Neuronal stem cell (in vitro differentiated cells): ENCODE measurements around the gene CRLF2.
"Not testable (repeated sequence)": the region's sequence is repeated elsewhere in the genome, so short reads cannot be mapped to it uniquely, and the experiment has no call there.

Source experiments
- DNase-seq: peaks from one replicate; pipeline ENCODE4 v3.0.0-alpha.2; 2013; ENCODE audit warnings: low spot score
- H2AFZ ChIP-seq: one replicate; pipeline ENCODE4 v1.6.1; 2013; ENCODE audit warnings: mild to moderate bottlenecking, low read length, inconsistent platforms
- H2AK5ac ChIP-seq: 2 replicates; pipeline ENCODE4 v1.6.1; 2013; ENCODE audit warnings: low read depth, mild to moderate bottlenecking, inconsistent platforms, low read length, moderate library complexity, mixed read lengths
- H2BK120ac ChIP-seq: 2 replicates; pipeline ENCODE4 v1.6.1; 2013; ENCODE audit warnings: low read depth, mild to moderate bottlenecking, inconsistent platforms, low read length, moderate library complexity, mixed read lengths
- H2BK12ac ChIP-seq: one replicate; pipeline ENCODE4 v1.6.1; 2013; ENCODE audit warnings: low read length, inconsistent platforms
- H2BK15ac ChIP-seq: 2 replicates; pipeline ENCODE4 v1.6.1; 2013; ENCODE audit warnings: mild to moderate bottlenecking, low read length, inconsistent platforms, mixed read lengths
- H2BK5ac ChIP-seq: one replicate; pipeline ENCODE4 v1.6.1; 2013; ENCODE audit warnings: inconsistent platforms, mild to moderate bottlenecking, low read length, moderate library complexity
- H3K14ac ChIP-seq: one replicate; pipeline ENCODE4 v1.6.1; 2013; ENCODE audit warnings: low read length, inconsistent platforms
- H3K18ac ChIP-seq: 2 replicates; pipeline ENCODE4 v1.6.1; 2013; ENCODE audit warnings: low read length, inconsistent platforms
- H3K23ac ChIP-seq: 2 replicates; pipeline ENCODE4 v1.6.1; 2013; ENCODE audit warnings: low read depth, mild to moderate bottlenecking, mixed read lengths, low read length, inconsistent platforms; ENCODE audit not compliant: poor library complexity
- H3K27ac ChIP-seq: replicated peaks from 3 replicates; pipeline ENCODE4 v1.5.1; 2013; ENCODE audit warnings: low read length, inconsistent platforms
- H3K27me3 ChIP-seq, 3 experiments: 2 replicates each; pipeline ENCODE4 v1.6.1; 2013; ENCODE audit warnings: low read length in 3 of 3, mild to moderate bottlenecking in 2 of 3, inconsistent platforms in 1 of 3, low read depth in 1 of 3, mixed read lengths in 1 of 3, moderate library complexity in 1 of 3; ENCODE audit not compliant: control insufficient read depth in 3 of 3, insufficient read depth in 3 of 3
- H3K36me3 ChIP-seq, 2 donors: replicated peaks in 1 of 2; 2 replicates each; pipeline ENCODE4 v1.6.1; 2013; ENCODE audit warnings: low read length in 2 of 2; ENCODE audit not compliant: control insufficient read depth in 2 of 2, insufficient read depth in 2 of 2
- H3K4ac ChIP-seq: 2 replicates; pipeline ENCODE4 v1.6.1; 2013; ENCODE audit warnings: inconsistent platforms, mild to moderate bottlenecking, low read length, moderate library complexity
- H3K4me1 ChIP-seq, 2 donors: 1 replicate in 1 of 2; 2 replicates in 1 of 2; pipeline ENCODE4 v1.6.1; 2013; ENCODE audit warnings: low read length in 2 of 2, low read depth in 1 of 2; ENCODE audit not compliant: control insufficient read depth in 2 of 2, insufficient read depth in 1 of 2
- H3K4me2 ChIP-seq: one replicate; pipeline ENCODE4 v1.6.1; 2013; ENCODE audit warnings: mild to moderate bottlenecking, low read length, inconsistent platforms; ENCODE audit not compliant: insufficient read depth, poor library complexity, severe bottlenecking
- H3K4me3 ChIP-seq, 2 donors: 2 replicates each; pipeline ENCODE4 v1.5.1; 2013; ENCODE audit warnings: low read length in 2 of 2, mild to moderate bottlenecking in 2 of 2, inconsistent platforms in 1 of 2, moderate library complexity in 1 of 2
- H3K79me1 ChIP-seq: one replicate; pipeline ENCODE4 v1.6.1; 2013; ENCODE audit warnings: low read depth, mild to moderate bottlenecking, inconsistent platforms, low read length, moderate library complexity
- H3K9ac ChIP-seq: one replicate; pipeline ENCODE4 v1.6.1; 2013; ENCODE audit warnings: mild to moderate bottlenecking, low read depth, low read length, inconsistent platforms; ENCODE audit not compliant: poor library complexity
- H3K9me3 ChIP-seq, 2 donors: replicated peaks in 1 of 2; 2 replicates each; pipeline versions ENCODE3 to v1.6.1; 2013; ENCODE audit warnings: low read length in 2 of 2, mild to moderate bottlenecking in 2 of 2, inconsistent platforms in 1 of 2, low read depth in 1 of 2, mixed read lengths in 1 of 2, moderate library complexity in 1 of 2; ENCODE audit not compliant: control insufficient read depth in 2 of 2, insufficient read depth in 1 of 2
- H4K8ac ChIP-seq: one replicate; pipeline ENCODE4 v1.6.1; 2013; ENCODE audit warnings: low read depth, mild to moderate bottlenecking, inconsistent platforms, low read length, moderate library complexity
- H4K91ac ChIP-seq: one replicate; pipeline ENCODE4 v1.6.1; 2013; ENCODE audit warnings: low read length, low read depth, mild to moderate bottlenecking, inconsistent platforms; ENCODE audit not compliant: poor library complexity
- WGBS, 2 donors: extraction: QIAGEN DNeasy Blood & Tissue Kit; methylation state at CpG; one replicate each; pipeline ENCODE4 v1.1.7; 2013; ENCODE audit warnings: missing lambda C conversion rate in 2 of 2, mixed read lengths in 1 of 2; ENCODE audit not compliant: insufficient read length in 2 of 2, insufficient replicate concordance in 1 of 2; ENCODE audit errors: extremely low coverage in 2 of 2; 5-methylcytosine and 5-hydroxymethylcytosine counted together

Gene CRLF2

DNA sequence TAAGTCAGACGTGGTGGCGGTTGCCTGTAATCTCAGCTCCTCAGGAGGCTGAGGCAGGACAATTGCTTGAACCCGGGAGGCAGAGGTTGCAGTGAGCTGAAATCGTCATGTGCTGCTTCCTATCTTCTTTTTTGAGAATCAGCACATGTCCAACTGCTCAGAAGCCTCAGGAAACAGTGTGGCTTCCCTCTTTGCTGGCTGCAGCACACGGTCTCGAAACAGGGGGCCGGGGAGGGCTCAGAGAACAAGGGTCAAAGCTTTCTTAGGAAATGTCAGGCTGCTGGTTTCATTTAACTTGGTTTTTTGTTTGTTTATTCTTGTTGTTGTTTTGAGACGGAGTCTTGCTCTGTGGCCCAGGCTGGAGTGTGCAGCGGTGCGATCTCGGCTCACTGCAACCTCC lies 31.3 kb downstream of the CRLF2 start:
- no peak overlapping the region for H2AK5ac ChIP-seq
- no peaks in the 10 kb centered on the region for H3K27me3 ChIP-seq
- no peak overlapping the region for H3K23ac ChIP-seq
- H3K4ac ChIP-seq = no peak overlapping the region
- peaks cover 0 to 4% of the 10 kb centered on the region in 2 donors for H3K4me1 ChIP-seq
- H2BK15ac ChIP-seq = no peak overlapping the region
- no peak overlapping the region for H3K4me2 ChIP-seq
- no peaks in the 10 kb centered on the region for H3K79me1 ChIP-seq
- H2BK12ac ChIP-seq = no peak overlapping the region
- no peak overlapping the region for H3K9ac ChIP-seq
- no peak overlapping the region for H4K91ac ChIP-seq
- no peak overlapping the region for H3K14ac ChIP-seq
- no peak overlapping the region for H2BK5ac ChIP-seq
- H3K9me3 ChIP-seq = no peaks in the 10 kb centered on the region
- H2AFZ ChIP-seq = no peak overlapping the region
- no peak overlapping the region for H3K4me3 ChIP-seq
- H3K18ac ChIP-seq = no peak overlapping the region
- H2BK120ac ChIP-seq = no peak overlapping the region
- H4K8ac ChIP-seq = no peak overlapping the region
- whole genome bisulfite sequencing, 2 donors = no CpG with 5 or more reads among the region's 11 CpGs
- no peak for DNase-seq
- no peak overlapping the region for H3K27ac ChIP-seq
- no peaks in the 10 kb centered on the region for H3K36me3 ChIP-seq

DNA sequence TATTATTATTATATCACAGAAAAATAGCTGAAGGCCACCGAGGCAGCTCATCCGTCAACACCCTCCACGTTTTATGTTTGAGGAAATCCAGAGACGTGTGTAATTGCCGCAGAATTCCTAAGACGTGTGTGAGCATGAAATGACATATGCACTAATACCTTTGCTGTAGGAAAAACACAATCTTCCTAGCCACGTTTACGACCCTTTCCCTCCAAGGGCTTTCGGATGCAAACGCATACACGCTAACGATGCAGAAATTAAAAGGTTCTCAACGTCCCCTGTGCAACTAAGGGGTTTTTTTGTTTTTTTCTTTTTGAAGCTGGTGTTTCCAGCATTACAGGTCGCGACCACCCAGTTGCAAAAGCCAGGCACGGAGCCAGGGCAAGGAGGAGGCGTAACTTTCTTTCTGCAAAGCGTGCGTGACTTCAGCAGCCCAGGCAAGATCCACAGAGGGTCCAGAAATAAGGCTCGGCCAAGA lies 33.8 kb downstream of the CRLF2 start:
- Histone ChIP-seq H3K36me3 (no peaks in the 10 kb centered on the region), H2AFZ (peak overlapping the region; percentile 77), H4K91ac (no peak overlapping the region), H3K4ac (no peak overlapping the region), H3K9ac (no peak overlapping the region), H3K4me2 (no peak overlapping the region), H3K4me1 (peaks cover 0 to 4% of the 10 kb centered on the region in 2 donors), H2BK120ac (no peak overlapping the region), H3K4me3 (no peak overlapping the region), H3K9me3 (no peaks in the 10 kb centered on the region), H3K14ac (no peak overlapping the region), H3K18ac (no peak overlapping the region), H2AK5ac (no peak overlapping the region), H4K8ac (no peak overlapping the region), H3K27ac (no peak overlapping the region), H2BK15ac (no peak overlapping the region), H2BK12ac (no peak overlapping the region), H3K27me3 (no peaks in the 10 kb centered on the region), H2BK5ac (no peak overlapping the region), H3K23ac (no peak overlapping the region), H3K79me1 (no peaks in the 10 kb centered on the region)
- no CpG with 5 or more reads among the region's 20 CpGs for WGBS, 2 donors
- DNase-seq = no peak

DNA sequence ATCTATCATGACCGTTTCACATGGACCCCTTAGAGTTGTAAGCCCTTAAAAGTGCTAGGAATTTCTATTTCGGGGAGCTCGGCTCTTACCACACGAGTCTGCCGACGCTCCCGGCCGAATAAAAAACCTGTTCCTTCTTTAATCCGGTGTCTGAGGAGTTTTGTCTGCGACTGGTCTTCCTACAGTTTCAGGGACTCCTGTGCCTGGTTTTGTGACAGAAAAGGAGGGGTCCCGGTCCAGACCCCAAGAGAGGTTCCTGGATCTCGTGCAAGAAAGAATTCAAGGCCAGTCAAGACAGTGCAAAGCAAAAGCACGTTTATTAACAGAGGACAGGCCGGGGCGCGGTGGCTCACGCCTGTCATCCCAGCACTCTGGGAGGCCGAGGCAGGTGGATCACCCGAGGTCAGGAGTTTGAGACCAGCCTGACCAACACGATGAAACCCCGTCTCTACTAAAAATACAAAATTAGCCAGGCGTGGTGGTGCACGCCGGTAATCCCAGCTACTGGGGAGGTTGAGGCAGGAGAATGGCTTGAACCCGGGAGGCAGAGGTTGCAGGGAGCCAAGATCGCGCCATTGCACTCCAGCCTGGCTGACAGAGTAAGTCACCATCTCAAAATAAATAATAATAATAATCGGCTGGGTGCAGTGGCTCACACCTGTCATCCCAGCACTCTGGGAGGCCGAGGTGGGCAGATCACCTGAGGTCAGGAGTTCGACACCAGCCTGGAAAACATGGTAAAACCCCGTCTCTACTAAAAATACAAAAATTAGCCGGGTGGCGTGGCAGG lies 35.7 kb downstream of the CRLF2 start:
- not testable (repeated sequence) for H2BK120ac ChIP-seq, H3K4me2 ChIP-seq, H3K36me3 ChIP-seq, H3K23ac ChIP-seq, H3K18ac ChIP-seq, H3K4me3 ChIP-seq, H2BK15ac ChIP-seq, H2AK5ac ChIP-seq, H4K91ac ChIP-seq, DNase-seq, H3K9ac ChIP-seq, H2BK5ac ChIP-seq, H3K79me1 ChIP-seq, H2BK12ac ChIP-seq, H3K9me3 ChIP-seq, H3K27me3 ChIP-seq, H3K4me1 ChIP-seq, H3K27ac ChIP-seq, H3K4ac ChIP-seq, H4K8ac ChIP-seq, H2AFZ ChIP-seq, H3K14ac ChIP-seq
- no CpG with 5 or more reads among the region's 33 CpGs for WGBS, 2 donors

DNA sequence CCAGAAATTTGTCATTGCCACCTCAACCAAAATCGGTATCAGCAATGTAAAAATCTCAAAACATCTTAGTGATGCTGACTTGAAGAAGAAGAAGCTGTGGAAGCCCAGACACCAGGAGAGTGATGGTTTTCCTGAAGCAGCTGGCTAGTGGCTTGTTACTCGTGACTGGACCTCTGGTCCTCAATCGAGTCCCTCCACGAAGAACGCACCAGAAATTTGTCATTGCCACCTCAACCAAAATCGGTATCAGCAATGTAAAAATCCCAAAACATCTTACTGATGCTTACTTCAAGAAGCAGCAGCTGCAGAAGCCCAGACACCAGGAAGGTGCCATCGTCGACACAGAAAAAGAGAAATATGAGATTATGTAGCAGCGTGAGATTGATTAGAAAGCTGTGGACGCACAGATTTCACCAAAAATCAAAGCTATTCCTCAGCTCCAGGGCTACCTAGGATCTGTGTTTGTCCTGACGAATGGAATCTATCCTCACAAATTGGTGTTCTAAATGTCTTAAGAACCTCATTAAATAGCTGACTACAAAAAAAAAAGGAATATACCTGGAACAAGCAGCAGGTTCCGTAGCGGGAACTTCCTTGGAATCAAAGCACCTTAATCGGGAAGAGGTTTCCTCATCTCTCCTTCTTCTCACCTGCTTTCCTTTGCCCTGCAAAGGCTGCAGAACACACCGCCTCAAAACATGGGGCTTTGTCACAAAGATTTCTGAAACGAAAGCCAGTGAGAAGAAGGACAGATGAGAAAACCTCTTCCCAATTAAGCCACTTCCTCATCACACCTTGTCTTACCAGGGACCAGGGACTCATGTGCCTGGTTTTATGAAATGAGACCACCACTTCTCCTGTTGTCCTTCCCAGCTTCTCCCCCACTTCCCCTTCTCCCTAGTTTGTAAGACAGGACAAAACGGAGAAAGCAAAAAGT lies 37.6 kb downstream of the CRLF2 start:
- H3K4me3 ChIP-seq, H3K79me1 ChIP-seq, H3K27ac ChIP-seq, H2BK15ac ChIP-seq, H2BK120ac ChIP-seq, H2AK5ac ChIP-seq, H3K4me2 ChIP-seq, H3K9me3 ChIP-seq, H3K9ac ChIP-seq, H3K4ac ChIP-seq, H3K4me1 ChIP-seq, H2BK5ac ChIP-seq, H2BK12ac ChIP-seq, H4K8ac ChIP-seq, H4K91ac ChIP-seq, H3K36me3 ChIP-seq, H3K14ac ChIP-seq, H3K23ac ChIP-seq, H3K18ac ChIP-seq, H2AFZ ChIP-seq, DNase-seq: not testable (repeated sequence)
- H3K27me3 ChIP-seq = peaks cover 0 to 12% (median 0%) of the 10 kb centered on the region in 3 experiments
- no CpG with 5 or more reads among the region's 17 CpGs for WGBS, 2 donors
